Liver (tissue), 3 donors: Measurements from ENCODE around the gene ALDH3A1.

ENCODE experiments used
- EGR1 ChIP-seq, 2 donors: IDR thresholded peaks; 2 replicates each; pipeline ENCODE4 v1.6.1; 2016 to 2018; ENCODE audit warnings: antibody characterized with exemption in 2 of 2, low read depth in 2 of 2
- HNF4A ChIP-seq, 2 donors: conservative IDR thresholded peaks; 2 replicates each; pipeline ENCODE4 v1.6.1; 2016; ENCODE audit warnings: antibody characterized with exemption in 2 of 2, mild to moderate bottlenecking in 2 of 2
- JUND ChIP-seq, 2 donors: IDR thresholded peaks; 2 replicates each; pipeline ENCODE4 v1.6.1; 2016; ENCODE audit warnings: antibody characterized with exemption in 2 of 2
- MAX ChIP-seq: IDR thresholded peaks from 2 replicates; pipeline ENCODE4 v1.6.1; 2016; ENCODE audit warnings: antibody characterized with exemption
- SP1 ChIP-seq: IDR thresholded peaks from 2 replicates; pipeline ENCODE4 v1.6.1; 2018; ENCODE audit warnings: antibody characterized with exemption, mild to moderate bottlenecking
- TAF1 ChIP-seq: conservative IDR thresholded peaks from 2 replicates; pipeline ENCODE4 v1.6.1; 2016; ENCODE audit warnings: antibody characterized with exemption, mild to moderate bottlenecking
- TF ChIP-seq, protein P1 (sequence below): fragments of 150-350 bp; IDR thresholded peaks from 2 replicates; pipeline ENCODE4 v1.5.1; 2017; ENCODE audit warnings: improper control_type of control experiment, low read depth, low read length; ENCODE audit not compliant: missing input control
- TF ChIP-seq, protein P2 (sequence below): IDR thresholded peaks from 2 replicates; pipeline ENCODE4 v1.6.1; 2016; ENCODE audit warnings: antibody characterized with exemption, mild to moderate bottlenecking
- TF ChIP-seq, protein P3 (sequence below): IDR thresholded peaks from 2 replicates; pipeline ENCODE4 v1.6.1; 2016; ENCODE audit warnings: antibody characterized with exemption
- donor health status: healthy.
- donor health status: healthy.

- TF ChIP-seq, protein P1, sequence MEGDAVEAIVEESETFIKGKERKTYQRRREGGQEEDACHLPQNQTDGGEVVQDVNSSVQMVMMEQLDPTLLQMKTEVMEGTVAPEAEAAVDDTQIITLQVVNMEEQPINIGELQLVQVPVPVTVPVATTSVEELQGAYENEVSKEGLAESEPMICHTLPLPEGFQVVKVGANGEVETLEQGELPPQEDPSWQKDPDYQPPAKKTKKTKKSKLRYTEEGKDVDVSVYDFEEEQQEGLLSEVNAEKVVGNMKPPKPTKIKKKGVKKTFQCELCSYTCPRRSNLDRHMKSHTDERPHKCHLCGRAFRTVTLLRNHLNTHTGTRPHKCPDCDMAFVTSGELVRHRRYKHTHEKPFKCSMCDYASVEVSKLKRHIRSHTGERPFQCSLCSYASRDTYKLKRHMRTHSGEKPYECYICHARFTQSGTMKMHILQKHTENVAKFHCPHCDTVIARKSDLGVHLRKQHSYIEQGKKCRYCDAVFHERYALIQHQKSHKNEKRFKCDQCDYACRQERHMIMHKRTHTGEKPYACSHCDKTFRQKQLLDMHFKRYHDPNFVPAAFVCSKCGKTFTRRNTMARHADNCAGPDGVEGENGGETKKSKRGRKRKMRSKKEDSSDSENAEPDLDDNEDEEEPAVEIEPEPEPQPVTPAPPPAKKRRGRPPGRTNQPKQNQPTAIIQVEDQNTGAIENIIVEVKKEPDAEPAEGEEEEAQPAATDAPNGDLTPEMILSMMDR, result peak; percentile 18
- TF ChIP-seq HNF4A (conservative IDR thresholded peaks at IDR 0.05), result no peak
- TF ChIP-seq, protein P2, sequence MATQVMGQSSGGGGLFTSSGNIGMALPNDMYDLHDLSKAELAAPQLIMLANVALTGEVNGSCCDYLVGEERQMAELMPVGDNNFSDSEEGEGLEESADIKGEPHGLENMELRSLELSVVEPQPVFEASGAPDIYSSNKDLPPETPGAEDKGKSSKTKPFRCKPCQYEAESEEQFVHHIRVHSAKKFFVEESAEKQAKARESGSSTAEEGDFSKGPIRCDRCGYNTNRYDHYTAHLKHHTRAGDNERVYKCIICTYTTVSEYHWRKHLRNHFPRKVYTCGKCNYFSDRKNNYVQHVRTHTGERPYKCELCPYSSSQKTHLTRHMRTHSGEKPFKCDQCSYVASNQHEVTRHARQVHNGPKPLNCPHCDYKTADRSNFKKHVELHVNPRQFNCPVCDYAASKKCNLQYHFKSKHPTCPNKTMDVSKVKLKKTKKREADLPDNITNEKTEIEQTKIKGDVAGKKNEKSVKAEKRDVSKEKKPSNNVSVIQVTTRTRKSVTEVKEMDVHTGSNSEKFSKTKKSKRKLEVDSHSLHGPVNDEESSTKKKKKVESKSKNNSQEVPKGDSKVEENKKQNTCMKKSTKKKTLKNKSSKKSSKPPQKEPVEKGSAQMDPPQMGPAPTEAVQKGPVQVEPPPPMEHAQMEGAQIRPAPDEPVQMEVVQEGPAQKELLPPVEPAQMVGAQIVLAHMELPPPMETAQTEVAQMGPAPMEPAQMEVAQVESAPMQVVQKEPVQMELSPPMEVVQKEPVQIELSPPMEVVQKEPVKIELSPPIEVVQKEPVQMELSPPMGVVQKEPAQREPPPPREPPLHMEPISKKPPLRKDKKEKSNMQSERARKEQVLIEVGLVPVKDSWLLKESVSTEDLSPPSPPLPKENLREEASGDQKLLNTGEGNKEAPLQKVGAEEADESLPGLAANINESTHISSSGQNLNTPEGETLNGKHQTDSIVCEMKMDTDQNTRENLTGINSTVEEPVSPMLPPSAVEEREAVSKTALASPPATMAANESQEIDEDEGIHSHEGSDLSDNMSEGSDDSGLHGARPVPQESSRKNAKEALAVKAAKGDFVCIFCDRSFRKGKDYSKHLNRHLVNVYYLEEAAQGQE, result no peak
- TF ChIP-seq, protein P3, sequence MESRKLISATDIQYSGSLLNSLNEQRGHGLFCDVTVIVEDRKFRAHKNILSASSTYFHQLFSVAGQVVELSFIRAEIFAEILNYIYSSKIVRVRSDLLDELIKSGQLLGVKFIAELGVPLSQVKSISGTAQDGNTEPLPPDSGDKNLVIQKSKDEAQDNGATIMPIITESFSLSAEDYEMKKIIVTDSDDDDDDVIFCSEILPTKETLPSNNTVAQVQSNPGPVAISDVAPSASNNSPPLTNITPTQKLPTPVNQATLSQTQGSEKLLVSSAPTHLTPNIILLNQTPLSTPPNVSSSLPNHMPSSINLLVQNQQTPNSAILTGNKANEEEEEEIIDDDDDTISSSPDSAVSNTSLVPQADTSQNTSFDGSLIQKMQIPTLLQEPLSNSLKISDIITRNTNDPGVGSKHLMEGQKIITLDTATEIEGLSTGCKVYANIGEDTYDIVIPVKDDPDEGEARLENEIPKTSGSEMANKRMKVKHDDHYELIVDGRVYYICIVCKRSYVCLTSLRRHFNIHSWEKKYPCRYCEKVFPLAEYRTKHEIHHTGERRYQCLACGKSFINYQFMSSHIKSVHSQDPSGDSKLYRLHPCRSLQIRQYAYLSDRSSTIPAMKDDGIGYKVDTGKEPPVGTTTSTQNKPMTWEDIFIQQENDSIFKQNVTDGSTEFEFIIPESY, result no peak
- TF ChIP-seq SP1, result no peak
- no peak for TF ChIP-seq TAF1
- TF ChIP-seq MAX, result no peak
- no peak for TF ChIP-seq EGR1 (IDR thresholded peaks at IDR 0.05; ENCODE audit: low read depth in 2 of 2)
- no peak for TF ChIP-seq JUND (IDR thresholded peaks at IDR 0.05)
Observed at GRCh38 chr17:19718613-19719354, 29.3 kb downstream of the ALDH3A1 start.
